NCI-H510A treated with DMSO at 0.1 percent for 48 hours (cell line): ENCODE measurements around the gene RASL12.
A peak's percentile ranks its signal among the peaks of the same experiment; 100 is the strongest.

Experiments
- DNase-seq: peaks from one replicate; lab custom pipeline; 2025; lab: John Stamatoyannopoulos, UW

RASL12 gene

GRCh38 chr15:65092911-65093792 lies 25.4 kb upstream of the RASL12 start:
- no peak for DNase-seq

GRCh38 chr15:65091946-65092770 lies 24.4 kb upstream of the RASL12 start:
- no peak for DNase-seq

- no peak for DNase-seq
These were observed 21.5 kb upstream of the RASL12 start for GRCh38 chr15:65089206-65089824.

GRCh38 chr15:65088643-65089021 lies 20.8 kb upstream of the RASL12 start:
- DNase-seq: no peak

GRCh38 chr15:65087873-65088642 lies 20.3 kb upstream of the RASL12 start:
- no peak for DNase-seq

- DNase-seq: peak; percentile 42
These were observed 19.6 kb upstream of the RASL12 start for GRCh38 chr15:65087411-65087810.

GRCh38 chr15:65086680-65087111 lies 18.9 kb upstream of the RASL12 start:
- no peak for DNase-seq

- no peak for DNase-seq
These were observed 18.3 kb upstream of the RASL12 start for GRCh38 chr15:65085990-65086679.

GRCh38 chr15:65085207-65085753 lies 17.5 kb upstream of the RASL12 start:
- no peak for DNase-seq

- no peak for DNase-seq
These were observed 16.9 kb upstream of the RASL12 start for GRCh38 chr15:65084500-65085206.

GRCh38 chr15:65083262-65083701 lies 15.5 kb upstream of the RASL12 start:
- no peak for DNase-seq

GRCh38 chr15:65082303-65082953 lies 14.6 kb upstream of the RASL12 start:
- peak; percentile 12 for DNase-seq

- no peak for DNase-seq
These were observed 14.0 kb upstream of the RASL12 start for GRCh38 chr15:65081758-65082157.

- no peak for DNase-seq
These were observed 13.5 kb upstream of the RASL12 start for GRCh38 chr15:65081270-65081669.

- DNase-seq: no peak
These were observed 11.8 kb upstream of the RASL12 start for GRCh38 chr15:65079580-65079979.

- peak; percentile 42 for DNase-seq
These were observed 10.2 kb upstream of the RASL12 start for GRCh38 chr15:65077981-65078352.

GRCh38 chr15:65077291-65077980 lies 9.6 kb upstream of the RASL12 start:
- DNase-seq: no peak

- DNase-seq: no peak
These were observed 8.9 kb upstream of the RASL12 start, which contains the start of gene KBTBD13 for GRCh38 chr15:65076486-65077290. TSS of gene KBTBD13 (plus strand) at chr15:65076746. CDS start at chr15:65076816, 70 bp downstream.
